ENCODE measurements around the gene MT1H.

GRCh38 chr16:56702836-56703235 is 33.2 kb downstream of the MT1H start:
- no peak for TF ChIP-seq CTCF (IDR thresholded peaks at IDR 0.05 in 2 of 3, conservative IDR thresholded peaks at IDR 0.05 in 1 of 3; ENCODE audit: borderline replicate concordance in 1 of 3, insufficient read depth in 1 of 3, low read depth in 2 of 3, low read length in 2 of 3)
- TF ChIP-seq SIN3A (IDR thresholded peaks at IDR 0.05; ENCODE audit: low read depth), result no peak
- no peak for TF ChIP-seq ATF3 (IDR thresholded peaks at IDR 0.05)
- TF ChIP-seq RAD21 (IDR thresholded peaks at IDR 0.05; ENCODE audit: low read depth), result no peak
- no peak for TF ChIP-seq ZNF274 (IDR thresholded peaks at IDR 0.05; ENCODE audit: low read depth, low read length)
- no peak for TF ChIP-seq REST (IDR thresholded peaks at IDR 0.05; ENCODE audit: low read depth)

All from HCT116 (cell line).